HG02870 (cell line): ENCODE measurements around the gene ZNF592.

Source experiments
- ATAC-seq: cut with Tn5 transposase; IDR thresholded peaks from one replicate; pipeline ENCODE4 v1.9.1; 2021; ENCODE audit warnings: mild to moderate bottlenecking, moderate library complexity; ENCODE audit not compliant: unreplicated experiment

Gene ZNF592

DNA sequence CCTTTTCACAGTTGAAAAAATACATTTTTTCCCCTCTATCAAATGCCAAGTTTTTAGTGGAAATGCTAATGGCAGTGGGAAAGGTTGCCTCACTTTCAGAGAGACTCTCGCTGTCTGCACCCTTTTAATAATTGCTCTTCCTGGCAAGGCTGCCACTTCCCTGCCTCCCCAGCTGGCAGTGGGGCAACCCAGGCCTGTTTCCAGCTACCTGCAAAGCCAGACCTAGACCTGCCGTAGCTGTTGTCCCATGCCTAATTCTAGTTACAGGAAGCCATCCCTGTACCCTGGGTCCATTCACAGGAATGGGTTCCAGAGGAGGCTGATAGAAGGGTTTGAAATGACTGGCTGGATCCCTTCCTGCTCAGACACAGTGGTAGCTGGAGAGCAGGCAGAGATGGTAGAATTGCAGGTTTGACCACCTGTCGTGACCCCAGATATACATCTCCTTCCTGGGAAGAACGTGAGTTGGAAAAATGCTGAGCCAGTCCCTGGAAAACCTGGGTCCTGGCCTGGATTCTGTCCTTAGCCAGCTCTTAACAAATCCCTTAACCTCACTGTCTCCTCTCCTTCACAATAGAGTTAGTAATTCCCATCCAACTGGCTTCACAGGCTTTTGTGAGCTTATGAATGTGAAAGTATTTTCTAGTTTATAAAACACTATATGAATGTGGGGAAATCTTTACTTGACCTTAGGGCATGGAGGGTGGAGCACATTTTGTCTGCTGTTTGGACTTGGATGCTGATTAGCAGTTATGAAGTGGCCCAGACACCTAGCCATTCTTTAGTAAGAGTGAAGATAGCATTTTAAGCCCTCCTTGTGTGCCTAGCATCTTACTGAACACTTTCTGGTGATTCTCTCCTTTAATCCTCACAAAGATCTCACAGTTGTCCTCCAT, 55.9 kb downstream of the ZNF592 start:
- no peak for ATAC-seq

DNA sequence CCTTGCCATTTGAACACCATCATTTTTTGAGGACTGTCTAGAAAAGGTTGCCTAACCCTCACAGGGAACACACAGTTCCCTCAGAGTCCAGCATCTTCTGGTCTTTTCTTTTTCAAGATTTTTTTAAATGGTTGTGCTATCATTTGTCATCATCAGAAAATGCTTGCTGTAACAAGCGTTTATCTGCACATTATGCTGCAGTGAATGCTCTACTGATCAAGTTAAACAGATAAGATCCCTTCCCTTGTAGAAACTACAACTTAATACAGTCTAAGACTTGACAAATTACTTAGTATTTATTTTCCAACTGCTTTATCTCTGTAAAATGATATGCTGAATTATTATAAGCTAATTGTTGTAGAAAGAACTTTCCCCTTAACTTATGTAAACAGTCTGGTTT, 56.8 kb downstream of the ZNF592 start:
- ATAC-seq: no peak

DNA sequence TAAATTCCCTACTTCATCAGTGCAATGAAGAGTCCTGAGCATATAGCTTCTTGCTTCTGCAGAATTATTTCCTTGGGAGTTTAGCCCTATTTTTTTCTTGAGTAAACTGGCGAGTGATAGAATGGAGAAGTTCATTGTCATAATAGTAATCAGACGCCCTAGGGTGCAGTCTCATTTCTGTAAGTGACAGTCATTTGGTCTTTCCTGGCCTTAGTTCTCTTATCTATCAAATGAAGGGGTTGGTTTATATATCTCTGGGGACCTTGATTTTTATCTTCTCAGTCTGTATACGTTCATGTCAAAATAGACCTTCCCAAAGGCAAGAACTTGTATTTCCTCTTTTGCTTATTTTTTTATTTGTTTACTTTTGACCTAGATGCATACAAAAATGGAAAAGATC, 58.8 kb downstream of the ZNF592 start:
- no peak for ATAC-seq

DNA sequence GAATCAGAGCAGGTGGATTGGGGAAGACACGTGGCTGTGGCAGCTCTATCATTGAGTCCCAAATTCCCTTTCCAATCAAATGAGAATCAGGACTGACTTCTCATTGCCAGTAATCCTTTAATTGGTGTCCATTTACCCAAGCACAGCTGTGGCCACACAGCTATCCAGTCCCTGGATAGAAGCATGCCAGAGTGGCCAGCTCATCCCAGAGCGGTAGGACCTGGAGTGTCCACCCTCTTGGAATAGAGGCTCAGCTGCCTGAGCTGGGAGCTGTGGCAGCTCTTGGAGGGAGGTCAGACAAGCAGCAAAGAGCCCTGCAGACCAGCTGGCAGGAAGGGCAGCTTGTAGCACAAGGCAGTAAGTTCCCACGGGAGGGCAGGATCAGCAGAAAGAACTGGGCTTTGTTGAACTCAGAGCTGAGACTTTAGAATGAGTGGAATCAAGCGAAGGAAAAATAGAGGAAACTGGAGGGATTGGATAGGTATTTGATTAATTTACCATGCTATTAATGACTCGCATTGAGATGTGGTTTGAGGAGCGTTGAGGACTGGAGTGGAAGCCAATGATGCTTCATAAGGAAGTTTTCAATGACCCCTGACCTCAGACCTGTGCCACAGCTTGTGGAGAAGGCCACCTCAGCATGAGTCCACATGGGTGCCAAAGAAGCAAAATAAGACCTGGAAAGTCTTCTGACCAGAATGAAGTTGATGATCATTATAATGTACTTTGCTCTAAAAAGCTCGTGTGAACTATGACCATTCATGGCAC, 61.9 kb downstream of the ZNF592 start:
- no peak for ATAC-seq

DNA sequence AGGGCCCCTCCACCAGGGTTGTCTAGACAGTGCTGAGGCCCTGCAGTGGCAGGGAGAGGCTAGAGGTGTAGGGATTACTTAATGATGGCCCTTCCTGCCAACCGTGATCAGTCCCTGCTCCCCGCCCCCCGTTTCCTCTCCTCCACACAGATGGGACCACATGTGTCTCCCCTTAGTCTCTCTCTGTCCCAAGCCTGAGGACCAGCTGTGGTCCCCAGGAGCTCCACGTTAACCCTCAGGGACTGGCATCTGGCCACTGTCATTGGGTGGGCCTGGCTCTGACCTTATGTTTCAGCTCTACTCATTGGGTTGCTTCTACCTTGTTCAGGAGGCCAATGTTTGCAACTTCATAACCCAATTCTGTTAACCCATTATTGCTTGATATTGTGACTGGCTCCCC, 62.8 kb downstream of the ZNF592 start:
- no peak for ATAC-seq

- ATAC-seq: no peak
Measured at GRCh38 chr15:84811828-84812227, 63.4 kb downstream of the ZNF592 start.

- no peak for ATAC-seq
Measured at GRCh38 chr15:84812842-84813241, 64.5 kb downstream of the ZNF592 start.

DNA sequence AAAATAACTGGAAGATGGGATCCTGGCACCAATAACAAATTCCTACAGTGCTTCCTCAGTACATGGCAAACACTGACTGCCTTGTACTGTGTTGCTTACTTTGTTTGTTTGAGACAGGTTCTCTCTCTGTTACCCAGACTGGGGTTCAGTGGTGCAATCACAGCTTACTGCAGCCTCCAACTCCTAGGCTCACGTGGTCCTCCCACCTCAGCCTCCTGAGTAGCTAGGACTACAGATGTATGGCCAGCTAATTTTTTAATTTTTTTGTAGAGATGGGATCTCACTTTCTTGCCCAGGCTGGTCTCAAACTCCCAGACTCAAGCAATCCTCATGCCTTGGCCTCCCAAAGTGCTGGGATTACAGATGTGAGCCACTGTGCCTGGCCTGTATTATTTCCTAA, 65.0 kb downstream of the ZNF592 start:
- ATAC-seq: no peak

- ATAC-seq: no peak
Measured at GRCh38 chr15:84813931-84814330, 65.5 kb downstream of the ZNF592 start.

GRCh38 chr15:84814916-84815315, 66.5 kb downstream of the ZNF592 start:
- ATAC-seq: no peak

DNA sequence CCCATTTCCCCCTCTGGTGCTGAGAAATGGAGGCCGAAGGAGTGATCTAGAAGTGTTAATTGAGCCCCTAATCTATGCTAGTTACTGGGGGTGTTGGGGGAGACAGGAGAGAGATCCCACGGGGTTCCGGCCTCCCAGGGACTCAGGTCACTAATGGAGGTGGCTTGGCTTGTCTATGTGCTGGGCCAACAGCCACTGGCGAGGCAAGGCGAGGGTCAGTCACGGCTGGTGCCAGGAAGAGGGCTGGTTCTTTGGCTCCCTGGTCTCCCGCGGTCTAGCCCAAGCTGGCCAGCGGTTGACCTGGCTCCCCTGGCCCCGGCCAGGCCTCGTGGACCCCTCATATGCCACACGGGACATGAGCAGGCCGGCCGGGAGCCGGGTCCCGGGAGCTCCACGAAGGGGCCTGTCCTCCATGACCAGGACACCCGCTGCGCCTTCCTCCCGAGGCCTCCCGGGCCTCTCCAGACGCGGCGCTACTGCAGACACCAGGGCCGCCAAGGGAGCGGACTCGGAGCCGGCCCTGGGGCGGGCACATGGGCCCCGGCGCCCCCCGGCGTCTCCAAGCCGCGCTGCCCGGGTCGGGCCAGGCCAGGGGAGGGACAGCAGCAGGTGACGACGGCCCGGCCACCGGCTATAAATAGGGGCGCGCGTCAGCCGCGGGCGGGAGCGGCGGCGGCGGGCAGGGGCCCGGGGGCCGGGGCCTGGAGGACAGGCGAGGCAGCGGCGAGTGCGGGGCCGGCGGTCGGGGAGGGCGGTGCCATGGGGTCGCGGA, 68.5 kb downstream of the ZNF592 start, which contains the start of gene ALPK3:
ALPK3 (plus strand) TSS at position 663 of the 772 bp plus-strand sequence; CDS start at position 760, 97 bp downstream.
- ATAC-seq: no peak

DNA sequence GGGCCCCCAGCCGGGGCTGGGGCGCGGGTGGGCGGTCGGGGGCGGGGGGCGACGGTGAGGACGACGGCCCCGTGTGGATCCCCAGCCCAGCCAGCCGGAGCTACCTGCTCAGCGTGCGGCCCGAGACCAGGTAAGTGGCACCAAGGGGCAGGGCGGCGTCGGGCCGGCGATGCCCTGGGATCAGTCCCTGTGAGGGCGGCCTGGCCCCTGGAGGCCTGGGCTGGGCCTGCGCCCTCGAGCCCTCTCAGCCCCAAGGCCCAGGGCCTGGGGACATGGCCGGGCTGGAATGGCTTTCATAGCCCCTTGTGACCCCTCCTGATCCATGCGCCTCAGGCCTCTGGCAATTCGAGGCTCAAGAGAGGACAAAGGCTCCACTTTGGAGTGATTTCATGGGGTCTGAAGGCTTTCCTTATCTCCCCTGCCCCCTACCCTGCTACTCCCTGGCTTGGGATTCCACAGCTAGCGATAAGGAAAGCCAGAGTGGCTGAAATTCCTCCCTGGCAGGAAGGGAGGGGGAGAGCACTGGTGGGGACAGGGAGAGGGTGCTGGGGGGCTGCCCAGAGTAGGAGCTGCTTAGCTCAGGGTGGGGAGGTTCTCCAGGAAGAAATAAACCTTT, 69.2 kb downstream of the ZNF592 start:
- no peak for ATAC-seq

GRCh38 chr15:84818261-84819131, 70.1 kb downstream of the ZNF592 start:
- ATAC-seq: no peak

DNA sequence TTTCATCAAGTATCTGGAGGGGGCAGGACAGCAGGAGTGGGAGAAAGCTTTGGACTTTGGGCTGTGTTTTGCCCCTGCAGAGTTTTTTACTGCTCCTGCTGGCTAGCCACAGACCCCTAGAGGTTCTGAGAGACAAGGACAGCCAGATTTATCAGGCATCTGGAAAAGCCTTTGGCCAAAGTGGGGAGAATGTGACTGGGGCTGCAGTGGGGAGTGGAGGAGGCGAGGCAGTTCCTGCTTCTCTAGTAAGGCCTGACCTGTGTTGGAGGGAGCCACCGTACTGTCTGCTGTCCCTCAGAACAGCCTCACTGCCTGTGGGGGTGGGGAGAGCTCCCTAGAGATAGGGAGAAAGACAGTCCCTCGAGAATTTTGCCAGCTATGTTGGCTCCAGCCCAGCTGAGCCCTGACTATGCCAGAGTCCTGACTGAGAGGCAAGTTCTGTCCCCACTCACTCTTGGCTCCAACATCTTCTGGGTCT, 70.9 kb downstream of the ZNF592 start:
- ATAC-seq: no peak

DNA sequence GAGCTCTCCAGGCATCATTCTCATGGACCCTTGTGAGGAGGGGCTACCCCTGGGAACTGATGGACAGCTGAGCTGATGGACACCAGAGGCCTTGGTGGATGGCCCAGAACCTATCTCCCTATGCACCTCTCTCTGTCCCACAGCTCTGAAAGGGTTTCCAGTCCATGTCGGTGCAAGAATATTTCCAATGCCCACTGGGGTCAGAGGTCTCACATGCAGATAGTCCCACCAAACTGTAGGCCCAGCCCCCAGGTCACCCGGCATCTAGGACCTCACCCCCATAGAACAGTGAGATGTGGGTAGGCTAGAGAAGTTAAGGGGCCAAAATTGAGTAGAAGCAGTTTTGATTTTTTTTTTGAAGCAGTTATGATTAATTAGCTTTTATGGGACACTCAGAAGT, 71.4 kb downstream of the ZNF592 start:
- ATAC-seq: no peak

DNA sequence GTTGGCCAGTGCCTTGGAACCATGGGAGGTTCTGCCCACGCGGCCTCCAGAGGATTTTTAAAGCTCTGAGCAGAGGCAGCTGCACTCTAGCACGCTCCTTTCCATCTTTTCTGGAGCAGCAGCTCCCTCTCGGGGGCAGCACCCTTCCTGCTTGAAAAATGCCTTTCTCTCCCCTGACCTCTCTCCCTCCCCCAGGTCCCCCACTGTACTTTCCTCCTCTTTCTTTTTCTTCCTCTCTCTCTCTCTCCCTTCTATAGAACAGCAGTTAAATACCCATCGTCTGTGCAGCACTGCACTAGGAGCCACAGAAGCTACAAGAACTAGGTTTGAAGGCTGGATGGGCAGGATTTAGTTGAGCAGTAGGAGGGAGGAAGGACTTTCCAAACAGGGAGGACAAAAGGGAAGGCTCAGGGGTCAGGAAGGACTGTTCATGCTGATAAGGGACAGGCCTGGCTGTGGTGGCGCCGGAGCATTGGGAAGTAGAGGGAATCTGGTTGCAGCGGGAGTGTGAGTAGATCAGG, 73.2 kb downstream of the ZNF592 start:
- ATAC-seq: no peak

DNA sequence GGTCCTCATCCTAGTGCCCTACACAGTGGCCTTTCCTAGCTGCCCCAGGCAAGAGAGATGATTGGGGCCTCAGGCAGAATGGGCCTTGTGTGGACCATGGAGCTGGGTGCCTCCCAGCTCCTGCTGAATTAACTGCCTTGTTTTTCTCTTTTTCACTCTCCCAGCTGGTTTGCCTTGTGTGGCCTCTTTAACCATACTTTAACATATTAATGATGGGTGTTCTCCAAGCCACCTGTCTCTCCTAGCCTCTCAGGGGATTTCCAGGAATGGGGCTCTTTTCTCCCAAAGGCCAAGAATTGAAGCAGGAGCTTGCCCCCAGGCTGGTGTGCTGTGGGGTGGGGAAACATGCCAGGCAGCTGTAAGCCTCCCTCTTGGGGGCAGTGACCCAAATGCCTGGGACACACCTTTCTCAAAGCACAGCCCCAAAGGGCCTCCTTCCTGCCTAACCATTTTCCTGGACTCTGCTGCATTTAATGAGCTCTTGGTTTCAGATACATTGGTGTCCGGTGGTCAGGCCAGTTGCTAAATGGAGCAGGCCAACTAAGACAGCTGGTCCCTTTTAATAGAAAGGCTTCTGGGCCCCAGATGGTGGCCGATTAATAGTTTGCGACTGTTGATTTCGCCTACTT, 74.4 kb downstream of the ZNF592 start:
- no peak for ATAC-seq

- no peak for ATAC-seq
Measured at GRCh38 chr15:84823282-84823878, 75.0 kb downstream of the ZNF592 start.
